ENCODE results near the gene BCL2.
A peak's percentile ranks its signal among the peaks of the same experiment; 100 is the strongest.

The BCL2 gene

GRCh38 chr18:63083020-63083531 is 236.5 kb downstream of the BCL2 start:
- in situ Hi-C loops (cut with HindIII; ENCODE audit: low sequenced_read_pairs) = no loop called here
- DNase-seq (ENCODE audit: low read depth) = no peak
- TF ChIP-seq CTCF (IDR thresholded peaks at IDR 0.05; ENCODE audit: low read depth, low read length, missing control alignments) = no peak

DNA sequence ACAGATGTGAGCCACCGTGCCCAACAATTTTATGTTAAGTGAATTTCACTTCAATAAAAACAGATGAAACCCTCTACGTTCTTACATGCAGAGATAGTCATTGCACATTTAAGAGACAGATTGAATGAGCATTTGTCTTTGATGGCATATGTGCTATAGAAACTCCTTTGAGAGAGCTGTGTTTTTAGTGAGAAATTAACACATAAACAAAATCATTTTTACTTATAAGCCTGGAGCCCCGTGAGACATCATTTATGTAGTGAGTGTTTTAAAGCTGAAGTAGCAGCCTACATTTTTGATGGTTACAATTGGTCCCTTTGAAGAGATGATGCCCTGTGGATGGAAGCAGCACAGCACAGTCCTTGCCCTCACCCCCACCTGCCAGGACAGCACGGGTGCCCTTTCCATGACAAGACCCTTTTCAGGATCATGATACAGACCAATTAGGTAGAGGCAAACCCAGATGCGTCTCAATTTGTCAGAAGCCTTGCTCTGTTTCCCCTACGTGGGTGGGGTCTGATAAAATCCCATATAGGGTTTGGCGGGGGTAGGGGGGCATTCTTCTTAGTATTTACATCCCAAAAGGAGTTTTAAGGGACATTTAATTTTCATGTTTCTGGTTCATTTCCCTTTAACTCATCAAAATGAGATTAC is 237.1 kb downstream of the BCL2 start:
- no peak overlapping the region for H3K4me3 ChIP-seq (ENCODE audit: low read depth, low read length)
- no peak for DNase-seq (ENCODE audit: low read depth)
- in situ Hi-C loops (cut with HindIII; ENCODE audit: low sequenced_read_pairs) = no loop called here
- TF ChIP-seq CTCF (IDR thresholded peaks at IDR 0.05; ENCODE audit: low read depth, low read length, missing control alignments) = no peak

More at GRCh38 chr18:63083020-63083531, 236.5 kb downstream of the BCL2 start:
- no peak overlapping the region for H3K4me3 ChIP-seq (ENCODE audit: low read depth, low read length)

DNA sequence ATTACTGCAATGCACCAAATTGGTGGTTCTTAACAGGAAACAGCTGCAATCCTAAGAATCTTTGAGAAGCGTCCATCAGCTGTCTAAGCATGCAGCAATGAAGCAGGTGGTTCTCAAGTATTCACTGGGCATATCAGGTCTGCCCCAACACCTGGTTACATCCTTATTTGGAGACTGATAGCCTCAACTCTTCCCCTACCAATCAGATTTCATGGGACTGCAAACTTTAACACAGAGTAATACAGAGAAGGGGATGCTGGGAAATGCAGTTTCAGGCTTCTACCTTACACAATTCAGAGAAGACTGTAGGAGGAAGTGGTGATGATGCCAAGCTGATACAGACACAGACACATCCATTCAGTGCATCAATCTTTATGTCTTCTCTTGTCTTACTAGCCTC is 240.5 kb downstream of the BCL2 start:
- in situ Hi-C loops (cut with HindIII; ENCODE audit: low sequenced_read_pairs) = no loop called here
- no peak for DNase-seq (ENCODE audit: low read depth)
- H3K4me3 ChIP-seq (ENCODE audit: low read depth, low read length) = no peak overlapping the region
- TF ChIP-seq CTCF (IDR thresholded peaks at IDR 0.05; ENCODE audit: low read depth, low read length, missing control alignments) = no peak

DNA sequence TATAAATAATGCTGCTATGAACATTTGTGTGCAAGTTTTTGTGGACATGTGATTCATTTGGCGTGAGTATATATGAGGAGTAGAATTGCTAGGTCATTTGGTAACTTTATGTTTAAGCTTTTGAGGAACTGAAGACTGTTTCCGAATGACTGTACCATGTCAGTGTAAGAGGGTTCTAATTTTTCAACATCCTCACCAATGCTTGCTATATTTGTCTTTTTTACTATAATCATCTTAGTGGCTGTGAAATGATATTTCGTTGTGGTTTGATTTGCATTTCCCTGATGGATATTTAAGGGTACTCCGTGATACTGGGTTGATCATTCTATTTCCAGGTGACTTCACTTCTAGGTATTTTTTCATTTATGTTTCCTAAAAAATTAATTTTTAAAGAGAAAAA is 241.1 kb downstream of the BCL2 start:
- no peak for TF ChIP-seq CTCF (IDR thresholded peaks at IDR 0.05; ENCODE audit: low read depth, low read length, missing control alignments)
- no peak overlapping the region for H3K4me3 ChIP-seq (ENCODE audit: low read depth, low read length)
- DNase-seq (ENCODE audit: low read depth) = no peak
- in situ Hi-C loops (cut with HindIII; ENCODE audit: low sequenced_read_pairs) = no loop called here

GRCh38 chr18:63074981-63075404 is 244.6 kb downstream of the BCL2 start:
- H3K4me3 ChIP-seq (ENCODE audit: low read depth, low read length) = peak overlapping the region; percentile 34
- in situ Hi-C loops (cut with HindIII; ENCODE audit: low sequenced_read_pairs) = no loop called here
- no peak for DNase-seq (ENCODE audit: low read depth)
- TF ChIP-seq CTCF (IDR thresholded peaks at IDR 0.05; ENCODE audit: low read depth, low read length, missing control alignments) = no peak

DNA sequence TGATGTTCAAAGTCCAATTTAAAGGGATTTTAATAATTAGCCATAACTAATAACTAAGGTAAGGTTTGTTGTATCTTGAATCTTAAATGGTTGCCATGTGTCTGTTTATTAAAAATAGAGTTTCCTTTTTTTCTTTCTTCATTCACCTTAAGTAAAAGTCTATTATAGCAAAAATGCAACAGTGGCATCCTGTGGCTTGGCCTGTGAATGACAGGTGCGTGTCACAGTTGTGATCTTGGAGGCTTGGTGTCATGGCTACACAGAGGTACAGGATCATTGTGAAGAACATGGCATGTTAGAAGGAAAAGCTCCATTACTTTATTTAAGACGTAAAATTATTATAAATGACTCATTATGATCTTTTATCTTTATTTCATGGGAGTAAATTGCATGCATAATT is 246.1 kb downstream of the BCL2 start:
- in situ Hi-C loops (cut with HindIII; ENCODE audit: low sequenced_read_pairs) = no loop called here
- TF ChIP-seq CTCF (IDR thresholded peaks at IDR 0.05; ENCODE audit: low read depth, low read length, missing control alignments) = no peak
- no peak for DNase-seq (ENCODE audit: low read depth)
- H3K4me3 ChIP-seq (ENCODE audit: low read depth, low read length) = no peak overlapping the region

Measured in astrocyte of the cerebellum (primary cell).